Measurements from ENCODE around the gene NRG4. TPM values are rescaled to one million over a fixed set of nuclear protein-coding genes. Genes with fewer than 3 reads are reported as not detected.

NRG4 gene
- total and polyA plus RNA-seq, 9 of the 15 experiments (the other 6 are each of a cell fraction or from before 2014, with no cell fraction given) = 0.33 to 2.5 (median 0.76) TPM

DNA sequence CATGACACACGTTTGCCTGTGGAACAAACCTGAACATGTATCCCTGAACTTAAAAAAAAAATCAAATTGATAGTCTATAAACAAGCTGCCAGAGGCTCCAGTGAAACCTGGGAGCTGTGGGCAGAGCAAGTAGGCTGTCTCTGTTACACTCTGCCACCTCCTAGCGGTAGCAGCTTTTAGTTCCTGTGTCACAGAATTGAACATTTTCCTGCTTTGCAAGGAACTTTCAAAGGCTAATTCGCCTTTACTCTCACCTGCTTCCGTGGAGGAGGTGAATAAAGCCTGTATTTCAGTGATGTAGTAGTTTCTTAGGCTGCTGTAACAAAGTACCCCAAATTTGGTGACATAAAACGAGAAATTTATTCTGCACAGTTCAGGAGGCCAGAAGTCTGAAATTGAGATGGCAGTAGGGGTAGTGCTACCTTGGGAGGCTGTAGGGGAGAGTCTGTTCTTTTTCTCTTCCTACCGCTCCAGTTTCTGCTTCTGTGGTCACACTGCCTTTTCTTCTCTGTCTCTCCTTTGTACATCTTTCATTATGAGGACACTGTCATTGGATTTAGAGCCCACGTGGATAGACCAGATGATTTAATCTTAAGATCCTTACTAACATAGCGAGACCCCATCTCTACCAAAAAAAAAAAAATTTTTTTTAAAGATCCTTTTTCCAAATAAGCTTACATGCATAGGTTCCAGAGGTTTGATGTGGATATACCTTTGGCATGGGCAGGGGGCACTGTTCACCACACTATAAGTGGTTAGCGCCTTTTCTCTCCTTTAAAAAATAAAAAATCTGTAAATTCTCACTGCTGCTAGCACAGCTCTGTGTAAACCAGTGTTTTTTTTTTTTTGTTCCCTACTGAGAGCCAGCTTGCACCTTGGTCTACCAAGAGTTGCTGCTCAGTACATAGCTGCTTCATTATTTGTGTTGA, 83.3 kb downstream of the NRG4 start (continued):
- TF ChIP-seq RAD21 (CRISPR knock-in tag; conservative IDR thresholded peaks at IDR 0.05 in 1 of 2, IDR thresholded peaks at IDR 0.05 in 1 of 2) = peak; percentile 41 to 65
- no peak for TF ChIP-seq EP300 (IDR thresholded peaks at IDR 0.05; ENCODE audit: low read length)
- TF ChIP-seq MCM5 (IDR thresholded peaks at IDR 0.05; ENCODE audit: low read depth) = no peak
- TF ChIP-seq RBM22 (IDR thresholded peaks at IDR 0.05; ENCODE audit: low read depth, low read length, poor library complexity, severe bottlenecking) = no peak
- no peak for TF ChIP-seq SMAD3 (CRISPR knock-in tag; conservative IDR thresholded peaks at IDR 0.05)
- TF ChIP-seq CHD1 (IDR thresholded peaks at IDR 0.05; ENCODE audit: low read length) = no peak
- TF ChIP-seq RBFOX2 (IDR thresholded peaks at IDR 0.05; ENCODE audit: low read depth, low read length) = no peak
- no peak for TF ChIP-seq FOXK1 (CRISPR knock-in tag; IDR thresholded peaks at IDR 0.05; ENCODE audit: borderline replicate concordance)
- TF ChIP-seq SMC3 (conservative IDR thresholded peaks at IDR 0.05; ENCODE audit: insufficient read depth, low read depth, low read length) = peak; percentile 44
- TF ChIP-seq ZNF778 (CRISPR knock-in tag; IDR thresholded peaks at IDR 0.05) = no peak
- TF ChIP-seq, protein P1, sequence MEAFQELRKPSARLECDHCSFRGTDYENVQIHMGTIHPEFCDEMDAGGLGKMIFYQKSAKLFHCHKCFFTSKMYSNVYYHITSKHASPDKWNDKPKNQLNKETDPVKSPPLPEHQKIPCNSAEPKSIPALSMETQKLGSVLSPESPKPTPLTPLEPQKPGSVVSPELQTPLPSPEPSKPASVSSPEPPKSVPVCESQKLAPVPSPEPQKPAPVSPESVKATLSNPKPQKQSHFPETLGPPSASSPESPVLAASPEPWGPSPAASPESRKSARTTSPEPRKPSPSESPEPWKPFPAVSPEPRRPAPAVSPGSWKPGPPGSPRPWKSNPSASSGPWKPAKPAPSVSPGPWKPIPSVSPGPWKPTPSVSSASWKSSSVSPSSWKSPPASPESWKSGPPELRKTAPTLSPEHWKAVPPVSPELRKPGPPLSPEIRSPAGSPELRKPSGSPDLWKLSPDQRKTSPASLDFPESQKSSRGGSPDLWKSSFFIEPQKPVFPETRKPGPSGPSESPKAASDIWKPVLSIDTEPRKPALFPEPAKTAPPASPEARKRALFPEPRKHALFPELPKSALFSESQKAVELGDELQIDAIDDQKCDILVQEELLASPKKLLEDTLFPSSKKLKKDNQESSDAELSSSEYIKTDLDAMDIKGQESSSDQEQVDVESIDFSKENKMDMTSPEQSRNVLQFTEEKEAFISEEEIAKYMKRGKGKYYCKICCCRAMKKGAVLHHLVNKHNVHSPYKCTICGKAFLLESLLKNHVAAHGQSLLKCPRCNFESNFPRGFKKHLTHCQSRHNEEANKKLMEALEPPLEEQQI (IDR thresholded peaks at IDR 0.05) = no peak
- no peak for TF ChIP-seq MEIS2 (IDR thresholded peaks at IDR 0.05; ENCODE audit: partially characterized antibody)
- TF ChIP-seq, protein P2, sequence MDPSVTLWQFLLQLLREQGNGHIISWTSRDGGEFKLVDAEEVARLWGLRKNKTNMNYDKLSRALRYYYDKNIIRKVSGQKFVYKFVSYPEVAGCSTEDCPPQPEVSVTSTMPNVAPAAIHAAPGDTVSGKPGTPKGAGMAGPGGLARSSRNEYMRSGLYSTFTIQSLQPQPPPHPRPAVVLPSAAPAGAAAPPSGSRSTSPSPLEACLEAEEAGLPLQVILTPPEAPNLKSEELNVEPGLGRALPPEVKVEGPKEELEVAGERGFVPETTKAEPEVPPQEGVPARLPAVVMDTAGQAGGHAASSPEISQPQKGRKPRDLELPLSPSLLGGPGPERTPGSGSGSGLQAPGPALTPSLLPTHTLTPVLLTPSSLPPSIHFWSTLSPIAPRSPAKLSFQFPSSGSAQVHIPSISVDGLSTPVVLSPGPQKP (CRISPR knock-in tag; IDR thresholded peaks at IDR 0.05) = no peak
- TF ChIP-seq, protein P3, sequence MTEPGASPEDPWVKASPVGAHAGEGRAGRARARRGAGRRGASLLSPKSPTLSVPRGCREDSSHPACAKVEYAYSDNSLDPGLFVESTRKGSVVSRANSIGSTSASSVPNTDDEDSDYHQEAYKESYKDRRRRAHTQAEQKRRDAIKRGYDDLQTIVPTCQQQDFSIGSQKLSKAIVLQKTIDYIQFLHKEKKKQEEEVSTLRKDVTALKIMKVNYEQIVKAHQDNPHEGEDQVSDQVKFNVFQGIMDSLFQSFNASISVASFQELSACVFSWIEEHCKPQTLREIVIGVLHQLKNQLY (CRISPR knock-in tag; conservative IDR thresholded peaks at IDR 0.05) = no peak
- no peak for TF ChIP-seq PML (IDR thresholded peaks at IDR 0.05; ENCODE audit: low read length)
- TF ChIP-seq ZNF583 (CRISPR knock-in tag; IDR thresholded peaks at IDR 0.05) = no peak
- no peak for TF ChIP-seq FOXM1 (IDR thresholded peaks at IDR 0.05; ENCODE audit: low read depth)
- no peak for TF ChIP-seq FOXM1 (CRISPR knock-in tag; IDR thresholded peaks at IDR 0.05; ENCODE audit: low read depth)
- no peak for TF ChIP-seq MCM2 (IDR thresholded peaks at IDR 0.05; ENCODE audit: low read depth)
- TF ChIP-seq, protein P4, sequence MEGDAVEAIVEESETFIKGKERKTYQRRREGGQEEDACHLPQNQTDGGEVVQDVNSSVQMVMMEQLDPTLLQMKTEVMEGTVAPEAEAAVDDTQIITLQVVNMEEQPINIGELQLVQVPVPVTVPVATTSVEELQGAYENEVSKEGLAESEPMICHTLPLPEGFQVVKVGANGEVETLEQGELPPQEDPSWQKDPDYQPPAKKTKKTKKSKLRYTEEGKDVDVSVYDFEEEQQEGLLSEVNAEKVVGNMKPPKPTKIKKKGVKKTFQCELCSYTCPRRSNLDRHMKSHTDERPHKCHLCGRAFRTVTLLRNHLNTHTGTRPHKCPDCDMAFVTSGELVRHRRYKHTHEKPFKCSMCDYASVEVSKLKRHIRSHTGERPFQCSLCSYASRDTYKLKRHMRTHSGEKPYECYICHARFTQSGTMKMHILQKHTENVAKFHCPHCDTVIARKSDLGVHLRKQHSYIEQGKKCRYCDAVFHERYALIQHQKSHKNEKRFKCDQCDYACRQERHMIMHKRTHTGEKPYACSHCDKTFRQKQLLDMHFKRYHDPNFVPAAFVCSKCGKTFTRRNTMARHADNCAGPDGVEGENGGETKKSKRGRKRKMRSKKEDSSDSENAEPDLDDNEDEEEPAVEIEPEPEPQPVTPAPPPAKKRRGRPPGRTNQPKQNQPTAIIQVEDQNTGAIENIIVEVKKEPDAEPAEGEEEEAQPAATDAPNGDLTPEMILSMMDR (IDR thresholded peaks at IDR 0.05 in 2 of 3, conservative IDR thresholded peaks at IDR 0.05 in 1 of 3; ENCODE audit: insufficient read depth in 2 of 3, low read depth in 1 of 3, low read length in 3 of 3) = peak; percentile 70 to 75 (median 73)
- TF ChIP-seq ILK (tag; IDR thresholded peaks at IDR 0.05; ENCODE audit: borderline replicate concordance, low read depth) = no peak
- TF ChIP-seq TEAD2 (tag; IDR thresholded peaks at IDR 0.05) = no peak
- no peak for TF ChIP-seq LARP7 (IDR thresholded peaks at IDR 0.05)
